8988T (cell line): ENCODE measurements around the gene RMND5B.
A peak's percentile ranks its signal among the peaks of the same experiment; 100 is the strongest.

Experiments
- DNase-seq: peaks from one replicate; pipeline ENCODE4 v3.0.0; 2011

The RMND5B gene

DNA sequence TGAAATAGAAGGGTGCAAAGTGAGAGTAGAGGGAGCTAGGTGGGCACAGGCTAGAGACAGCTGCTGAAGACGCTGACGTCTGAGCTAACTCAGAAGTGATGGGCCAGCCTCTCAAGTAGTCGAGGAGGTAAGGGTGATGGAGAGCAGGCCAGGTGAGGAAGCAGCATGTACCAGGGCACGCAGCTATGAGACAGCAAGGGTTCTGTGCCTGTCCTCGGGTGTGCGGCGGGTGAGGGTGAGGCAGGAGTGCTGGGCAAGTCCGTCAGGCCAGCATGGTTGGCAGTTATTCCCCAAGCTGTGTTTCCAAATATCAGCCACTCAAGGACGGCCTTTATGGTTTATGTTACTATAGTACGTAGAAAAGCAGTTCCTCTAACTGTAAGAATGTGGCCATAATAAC, 6.2 kb downstream of the RMND5B start:
- DNase-seq: no peak

DNA sequence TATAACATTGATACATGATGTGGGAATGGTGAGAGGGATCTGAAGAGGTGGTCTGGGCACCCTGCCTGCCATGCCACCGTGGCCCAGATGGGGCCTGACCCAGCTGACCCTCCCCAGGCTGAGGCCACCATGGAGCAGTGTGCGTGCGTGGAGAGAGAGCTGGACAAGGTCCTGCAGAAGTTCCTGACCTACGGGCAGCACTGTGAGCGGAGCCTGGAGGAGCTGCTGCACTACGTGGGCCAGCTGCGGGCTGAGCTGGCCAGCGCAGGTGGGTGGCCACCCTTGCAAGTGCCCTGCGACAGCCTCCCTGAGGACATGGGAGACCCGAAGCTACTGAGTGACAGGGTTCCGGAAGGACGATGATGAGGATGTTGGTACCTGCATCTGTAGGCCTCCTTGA, 7.2 kb downstream of the RMND5B start:
- DNase-seq: no peak

DNA sequence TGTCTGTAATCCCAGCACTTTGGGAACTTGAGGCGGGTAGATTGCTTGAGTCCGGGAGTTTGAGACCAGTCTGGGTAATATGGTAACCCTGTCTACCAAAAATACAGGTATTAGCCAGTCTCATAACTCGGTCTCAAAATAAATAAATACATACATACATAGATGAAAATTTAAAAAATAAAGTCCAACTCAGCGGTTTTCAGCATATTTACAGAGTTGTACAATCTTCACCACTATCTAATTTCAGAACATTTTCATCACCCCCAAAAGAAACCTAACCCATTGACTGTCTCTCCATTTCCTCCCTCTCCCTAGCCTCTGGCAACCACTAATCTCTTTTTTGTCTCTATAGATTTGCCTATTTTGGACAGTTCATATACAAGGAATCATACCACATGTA, 10.7 kb downstream of the RMND5B start:
- no peak for DNase-seq

DNA sequence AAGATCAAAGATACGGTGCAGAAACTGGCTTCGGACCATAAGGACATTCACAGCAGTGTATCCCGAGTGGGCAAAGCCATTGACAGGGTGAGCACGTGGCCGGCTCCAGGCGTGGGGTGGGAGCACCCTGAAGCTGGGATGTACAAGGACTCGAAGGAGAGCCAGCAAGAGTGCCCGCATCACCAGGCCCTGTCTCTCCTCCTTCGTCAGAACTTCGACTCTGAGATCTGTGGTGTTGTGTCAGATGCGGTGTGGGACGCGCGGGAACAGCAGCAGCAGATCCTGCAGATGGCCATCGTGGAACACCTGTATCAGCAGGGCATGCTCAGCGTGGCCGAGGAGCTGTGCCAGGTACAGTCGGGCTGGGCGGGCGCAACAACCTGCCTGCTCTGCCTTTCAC, 11.8 kb downstream of the RMND5B start:
- no peak for DNase-seq

DNA sequence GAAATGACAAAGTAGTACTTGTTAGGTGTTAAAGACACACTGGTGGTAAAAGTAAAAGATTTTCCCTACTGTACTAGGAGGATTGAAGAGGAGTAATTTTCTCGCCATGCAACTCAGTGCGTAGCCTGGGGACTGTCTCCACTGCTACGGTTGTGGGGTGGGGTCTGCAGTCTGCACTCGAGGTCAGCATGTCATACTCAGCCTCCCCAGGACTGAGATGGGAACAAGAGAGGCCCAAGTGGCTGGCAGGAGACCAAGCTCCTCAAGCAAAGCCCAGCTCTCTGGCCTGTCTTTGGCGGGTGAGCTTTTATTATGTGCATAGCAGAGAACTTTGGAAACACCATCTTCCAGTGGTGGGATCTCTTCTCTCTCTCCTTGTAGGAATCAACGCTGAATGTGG, 12.4 kb downstream of the RMND5B start:
- no peak for DNase-seq

DNA sequence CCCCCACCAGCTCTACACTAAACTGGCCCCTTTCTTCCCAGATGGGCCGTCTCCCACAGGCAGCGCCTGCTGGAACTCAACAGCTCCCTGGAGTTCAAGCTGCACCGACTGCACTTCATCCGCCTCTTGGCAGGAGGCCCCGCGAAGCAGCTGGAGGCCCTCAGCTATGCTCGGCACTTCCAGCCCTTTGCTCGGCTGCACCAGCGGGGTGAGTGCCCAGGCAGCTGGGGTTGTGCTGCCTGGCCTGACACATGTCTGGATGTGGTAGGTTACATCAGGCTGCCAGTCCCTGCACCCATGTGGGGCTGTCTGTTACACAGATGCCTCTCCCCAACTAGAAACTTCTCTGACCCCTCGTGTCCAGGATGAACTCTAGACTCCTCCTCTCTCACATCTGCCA, 13.1 kb downstream of the RMND5B start:
- DNase-seq: no peak

DNA sequence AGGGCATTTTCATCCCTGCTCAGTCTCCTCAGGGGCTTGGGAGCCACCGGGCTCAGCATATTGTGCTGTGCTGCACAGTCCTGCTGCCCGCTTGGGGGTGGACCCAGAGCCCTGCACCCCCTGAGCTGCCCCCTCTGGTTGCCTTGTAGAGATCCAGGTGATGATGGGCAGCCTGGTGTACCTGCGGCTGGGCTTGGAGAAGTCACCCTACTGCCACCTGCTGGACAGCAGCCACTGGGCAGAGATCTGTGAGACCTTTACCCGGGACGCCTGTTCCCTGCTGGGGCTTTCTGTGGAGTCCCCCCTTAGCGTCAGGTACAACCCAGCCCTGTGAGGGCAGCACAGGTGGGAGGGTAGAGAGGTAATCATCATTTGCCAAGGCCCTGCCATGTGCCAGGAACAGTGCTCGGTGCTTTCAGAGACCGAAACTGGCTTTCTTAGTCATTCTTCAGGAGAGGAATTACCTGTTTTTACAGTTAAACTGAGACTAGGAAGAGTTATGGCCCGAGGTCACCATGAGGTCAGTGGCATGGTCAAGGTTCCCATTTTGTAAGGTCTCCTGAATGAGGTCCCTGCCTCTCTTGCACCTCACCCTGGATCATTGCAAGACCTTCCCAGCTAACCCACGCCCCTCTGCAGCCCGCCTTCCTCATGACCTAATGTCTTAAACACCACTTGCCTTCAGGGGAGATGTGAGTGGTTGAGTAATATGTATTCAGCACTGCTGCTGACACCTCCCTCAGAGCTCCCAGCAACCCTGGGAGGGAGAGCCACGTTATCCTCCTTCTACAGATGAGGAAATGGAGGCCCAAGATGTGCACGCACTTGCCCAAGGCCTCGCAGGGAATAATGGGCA, 15.4 kb downstream of the RMND5B start:
- peak; percentile 83 for DNase-seq

DNA sequence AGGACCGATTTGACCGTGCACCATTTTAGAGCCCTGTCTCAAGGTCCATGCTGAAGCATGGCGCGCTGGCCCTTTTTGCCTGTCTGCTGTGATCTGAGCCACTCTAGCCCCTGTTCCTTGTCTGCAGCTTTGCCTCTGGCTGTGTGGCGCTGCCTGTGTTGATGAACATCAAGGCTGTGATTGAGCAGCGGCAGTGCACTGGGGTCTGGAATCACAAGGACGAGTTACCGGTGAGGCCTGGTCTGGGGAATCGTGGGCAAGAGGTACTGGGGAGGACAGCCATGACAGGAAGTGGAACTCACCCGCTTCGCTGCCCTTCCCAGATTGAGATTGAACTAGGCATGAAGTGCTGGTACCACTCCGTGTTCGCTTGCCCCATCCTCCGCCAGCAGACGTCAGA, 16.6 kb downstream of the RMND5B start:
- DNase-seq: no peak

DNA sequence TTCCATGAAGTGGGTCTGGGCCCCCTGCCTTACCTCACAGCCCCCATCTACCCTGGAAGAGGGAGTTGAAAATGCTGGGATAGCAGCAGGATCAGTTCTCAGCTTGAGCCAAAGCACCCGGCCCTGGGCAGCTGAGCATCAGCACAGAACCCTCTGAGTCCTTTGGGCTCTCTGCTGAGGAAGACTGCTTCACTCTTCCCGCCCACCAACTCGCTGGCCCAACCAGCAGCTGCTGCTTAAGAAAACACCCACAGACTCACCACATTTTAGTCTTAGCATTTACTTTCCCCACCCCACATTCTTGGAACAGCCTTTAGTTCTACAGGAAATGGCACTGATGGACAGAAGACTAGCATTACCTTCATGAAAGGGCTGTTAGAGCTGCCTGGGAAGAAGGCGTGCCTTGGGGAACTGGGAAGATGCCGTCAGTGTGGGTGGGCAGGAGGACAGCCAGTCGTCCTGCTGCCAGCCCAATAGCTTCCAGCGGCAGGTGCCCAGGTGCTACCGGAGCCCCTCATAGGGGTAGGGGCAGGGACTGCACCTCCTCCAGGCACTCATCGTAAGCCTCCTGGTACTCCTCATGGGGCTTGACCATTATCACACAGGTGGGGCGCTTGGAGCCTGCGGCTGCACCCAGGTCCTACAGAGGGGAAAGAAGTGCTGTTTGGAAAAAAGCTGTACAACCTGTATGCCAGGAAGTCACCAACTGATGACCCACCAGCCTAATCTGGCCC, 18.6 kb downstream of the RMND5B start:
- no peak for DNase-seq

DNA sequence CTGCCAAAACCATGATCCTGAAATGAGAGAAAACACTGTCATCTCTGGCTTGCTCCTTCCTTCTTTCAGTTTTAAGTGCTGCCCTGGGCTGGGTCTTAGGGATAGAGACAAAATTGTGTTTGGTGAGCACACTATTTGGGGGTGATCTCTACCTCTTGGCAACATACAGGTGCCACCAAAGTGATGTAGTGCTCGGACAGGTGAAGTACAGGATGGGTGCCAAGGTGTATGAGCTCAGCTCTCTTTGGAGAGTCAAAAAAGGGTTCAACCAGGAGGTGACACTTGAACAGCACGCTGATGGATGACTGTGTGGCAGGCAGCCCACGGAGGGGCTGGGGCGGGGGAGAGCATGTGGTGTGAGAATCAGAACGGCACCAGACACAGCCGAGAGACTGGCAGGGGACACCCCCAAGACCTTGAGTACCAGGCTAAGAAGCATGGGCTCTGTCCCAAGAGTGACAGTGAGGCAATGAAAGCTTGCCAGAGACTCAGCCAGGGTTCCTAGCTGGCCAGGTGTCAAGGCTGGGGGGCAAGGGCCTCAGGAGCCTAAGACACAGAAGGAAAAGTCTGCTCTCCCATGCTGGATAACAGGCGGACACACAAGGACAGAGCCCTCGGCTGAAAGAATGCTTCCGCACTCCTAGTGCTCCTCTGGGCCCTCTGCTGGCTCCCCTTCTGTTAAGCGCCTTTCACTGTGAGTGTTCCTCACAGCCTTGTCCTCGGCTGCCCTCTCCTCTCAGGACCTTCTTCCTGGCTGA, 20.3 kb downstream of the RMND5B start:
- DNase-seq: no peak

DNA sequence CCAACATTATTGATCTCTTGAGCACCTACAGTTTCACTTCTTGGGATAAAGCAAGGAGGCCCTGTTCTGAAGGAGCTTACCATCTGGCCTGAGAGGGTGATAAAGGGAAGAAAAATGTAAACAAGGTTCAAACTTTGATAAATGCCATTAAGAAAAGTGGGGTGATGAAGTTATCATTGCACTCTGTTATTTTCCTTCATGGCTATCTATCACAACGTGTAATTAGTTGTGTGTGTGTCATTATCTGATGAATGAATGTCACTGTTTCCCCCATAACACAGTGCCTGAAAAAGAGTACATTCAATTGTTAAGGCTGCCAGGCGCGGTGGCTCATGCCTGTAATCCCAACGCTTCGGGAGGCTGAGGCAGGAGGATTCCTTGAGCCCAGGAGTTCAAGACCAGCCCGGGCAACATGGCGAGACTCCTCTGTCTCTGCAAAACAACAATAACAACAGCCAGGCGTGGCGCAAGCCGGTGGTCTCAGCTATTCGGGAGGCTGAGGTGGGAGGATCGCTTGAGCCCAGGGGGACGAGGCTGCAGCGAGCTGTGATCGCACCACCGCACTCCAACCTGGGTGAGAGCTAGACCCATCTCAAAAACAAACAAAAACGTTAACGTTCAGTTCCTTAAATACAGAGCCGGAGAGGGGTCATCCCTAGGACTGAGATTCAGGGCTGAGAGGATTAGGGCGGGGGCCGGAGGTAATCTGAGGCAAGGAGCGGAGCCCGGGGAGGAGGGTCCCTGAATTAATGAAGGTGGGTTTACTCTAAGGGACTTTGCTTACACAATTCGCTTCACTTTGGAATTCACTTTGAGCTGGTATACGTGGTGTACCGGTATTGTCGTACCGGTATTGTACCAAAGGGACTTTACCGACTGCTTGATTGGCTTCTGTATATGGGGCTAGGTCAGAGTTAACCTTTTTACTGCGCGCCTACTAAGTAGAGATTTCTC, 22.0 kb downstream of the RMND5B start:
- DNase-seq: no peak

DNA sequence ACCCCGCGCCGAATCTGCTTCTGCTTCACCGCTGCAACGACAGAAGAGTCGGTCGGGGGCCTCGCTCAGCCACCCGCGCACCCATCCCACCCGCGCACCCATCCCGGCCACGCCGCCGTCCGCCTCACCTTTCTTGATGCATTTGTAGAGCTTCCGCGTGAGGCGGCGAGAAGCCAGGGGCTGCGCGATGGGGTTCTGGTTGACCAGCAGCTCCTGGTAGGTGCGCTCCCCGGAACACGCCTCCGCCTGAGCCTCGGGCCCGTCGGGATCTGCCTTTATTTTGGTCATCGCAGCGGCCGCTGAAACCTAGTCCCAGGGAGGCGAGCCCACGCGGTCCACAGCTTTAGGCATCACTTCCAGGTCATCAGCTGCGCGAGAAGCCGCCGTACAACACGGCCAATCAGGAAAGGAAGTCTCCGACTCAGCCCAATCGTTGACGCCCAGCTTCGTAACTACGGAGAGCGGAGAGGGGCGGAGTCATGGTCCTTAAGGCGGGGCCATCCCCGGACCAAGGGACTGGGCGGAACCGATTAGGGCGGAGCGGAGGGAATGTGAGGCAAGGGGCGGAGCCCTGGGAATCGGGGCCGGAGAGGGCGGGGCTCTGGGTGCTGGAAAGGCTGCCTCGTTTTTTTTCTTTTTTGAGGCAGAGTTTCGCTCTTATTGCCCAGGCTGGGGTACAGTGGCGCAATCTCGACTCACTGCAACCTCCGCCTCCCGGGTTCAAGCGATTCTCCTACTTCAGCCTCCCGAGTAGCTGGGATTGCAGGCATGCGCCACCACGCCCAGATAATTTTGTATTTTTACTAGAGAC, 22.9 kb downstream of the RMND5B start, which contains the start of gene NHP2:
Gene NHP2 (minus strand): TSS at position 356 of the 811 bp plus-strand sequence. CDS start 68 bp downstream, at position 288.
- peak; percentile 89 for DNase-seq

DNA sequence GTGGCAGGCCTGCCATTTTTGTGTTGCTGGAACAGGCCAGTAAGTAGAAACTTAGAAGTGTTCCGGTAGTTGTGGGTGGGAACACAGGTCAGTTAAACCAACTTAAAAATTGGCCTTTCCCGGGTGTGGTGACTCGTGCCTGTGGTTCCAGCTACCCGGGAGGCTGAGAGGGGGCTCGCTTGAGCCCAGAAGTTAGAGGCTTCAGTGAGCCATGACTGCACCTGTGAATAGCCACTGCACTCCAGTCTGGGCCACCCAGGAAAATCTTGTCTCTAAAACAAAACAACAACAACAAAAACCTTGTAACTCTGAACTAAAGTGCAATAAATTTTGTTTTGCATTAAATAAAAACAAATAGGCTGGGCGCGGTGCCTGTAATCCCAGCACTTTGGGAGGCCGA, 24.3 kb downstream of the RMND5B start:
- DNase-seq: no peak

DNA sequence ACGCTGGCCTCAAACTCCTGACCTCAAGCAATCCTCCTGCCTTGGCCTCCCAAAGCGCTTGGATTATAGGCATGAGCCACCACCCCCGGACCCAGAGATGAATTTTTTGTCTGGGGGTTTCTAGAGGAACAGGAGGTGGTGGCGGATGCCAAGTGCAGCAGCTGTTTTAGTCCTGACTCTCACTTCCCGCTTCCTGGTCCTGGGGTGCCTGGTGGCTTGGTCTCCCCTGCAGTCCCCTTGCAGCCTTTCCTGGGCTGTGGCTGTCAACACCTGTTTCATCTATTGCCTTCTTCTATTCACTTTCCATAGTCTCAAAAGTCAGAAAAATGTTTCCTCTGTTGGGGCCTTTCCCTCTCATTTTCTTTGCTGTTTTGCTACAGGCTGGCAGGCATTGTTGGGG, 29.4 kb downstream of the RMND5B start:
- no peak for DNase-seq

DNA sequence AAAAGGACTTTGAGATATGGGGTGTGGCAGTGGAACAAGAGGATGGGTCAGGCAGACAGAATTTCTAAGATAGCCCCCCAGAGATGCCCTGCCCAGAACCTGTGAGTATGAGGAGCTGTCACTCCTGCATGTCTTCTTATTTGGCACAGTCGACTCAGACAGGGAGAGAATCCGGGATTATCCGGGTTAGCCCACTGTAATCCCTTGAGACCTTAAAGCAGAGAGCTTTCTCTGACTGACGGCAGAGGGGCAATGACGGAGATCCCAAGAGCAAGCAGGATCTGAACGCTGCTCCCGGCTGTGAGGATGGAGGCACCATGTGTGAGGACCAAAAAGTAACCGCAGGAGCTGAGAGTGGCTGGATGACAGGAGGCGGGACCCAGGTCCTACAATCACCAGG, 31.7 kb downstream of the RMND5B start:
- no peak for DNase-seq

DNA sequence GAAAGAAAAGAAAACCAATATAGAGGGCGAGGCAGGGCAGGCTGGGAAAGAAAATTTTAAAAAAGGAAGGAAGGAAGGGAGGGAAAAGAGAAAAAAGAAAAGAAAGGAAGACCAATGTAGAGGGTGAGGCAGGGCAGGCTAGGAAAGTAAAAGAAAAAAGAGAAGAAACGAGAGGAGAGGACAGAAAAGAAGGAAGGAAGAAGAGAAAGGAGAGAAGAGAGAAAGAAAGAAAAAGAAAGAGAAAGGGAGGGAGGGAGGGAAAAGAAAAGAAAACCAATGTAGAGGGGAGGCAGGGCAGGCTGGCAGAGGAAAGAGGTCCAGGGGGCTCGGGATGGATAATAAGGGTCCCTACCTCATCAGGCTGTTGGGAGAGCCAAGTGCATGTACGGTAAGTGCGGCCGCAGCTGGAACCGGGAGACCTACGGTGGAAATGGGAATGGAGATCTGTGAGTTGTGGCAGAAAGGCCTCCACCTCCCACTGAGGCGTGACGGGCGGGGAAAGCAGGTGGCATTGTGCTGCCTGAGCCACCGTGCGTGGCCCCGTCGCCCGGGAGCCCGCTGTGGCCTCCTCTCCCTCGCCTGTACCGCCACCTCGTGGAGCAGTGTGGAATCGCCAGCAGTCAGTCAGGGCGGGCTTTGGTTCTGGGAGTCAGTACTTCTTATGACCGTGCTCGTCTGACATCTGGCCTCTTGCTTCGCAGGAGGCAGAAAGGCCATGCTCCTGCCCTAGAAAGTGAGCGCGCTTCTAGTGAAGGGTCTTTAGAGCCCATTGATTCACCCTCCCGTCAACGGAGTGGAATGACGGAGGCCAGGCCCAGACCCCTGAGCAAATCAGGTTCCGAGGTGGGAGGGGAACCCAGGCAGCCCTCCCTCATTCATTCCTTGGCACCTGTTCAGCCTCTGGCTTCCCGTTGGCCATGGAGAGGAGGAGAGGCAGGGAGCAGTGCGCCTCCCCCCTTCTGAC, 33.2 kb downstream of the RMND5B start:
- DNase-seq: peak; percentile 98

DNA sequence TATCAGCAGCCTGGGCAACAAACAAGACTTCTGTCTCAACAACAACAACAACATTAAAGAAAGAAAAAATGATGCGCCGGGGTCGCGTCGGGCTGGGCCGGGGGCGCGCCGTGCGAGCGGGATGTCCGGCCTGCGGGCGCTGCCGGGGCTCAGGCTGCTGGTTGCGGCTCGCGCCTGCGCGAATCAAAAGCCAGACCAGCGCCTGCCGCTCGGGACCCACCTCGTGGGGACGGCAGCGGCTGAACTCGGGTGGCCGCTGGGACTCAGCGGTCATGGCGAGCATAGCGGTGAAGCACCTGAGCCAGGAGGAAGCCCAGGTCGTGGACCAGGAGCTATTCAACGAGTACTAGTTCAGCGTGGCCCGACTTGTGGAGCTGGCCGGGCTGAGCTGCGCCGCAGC, 34.8 kb downstream of the RMND5B start:
- DNase-seq: no peak

DNA sequence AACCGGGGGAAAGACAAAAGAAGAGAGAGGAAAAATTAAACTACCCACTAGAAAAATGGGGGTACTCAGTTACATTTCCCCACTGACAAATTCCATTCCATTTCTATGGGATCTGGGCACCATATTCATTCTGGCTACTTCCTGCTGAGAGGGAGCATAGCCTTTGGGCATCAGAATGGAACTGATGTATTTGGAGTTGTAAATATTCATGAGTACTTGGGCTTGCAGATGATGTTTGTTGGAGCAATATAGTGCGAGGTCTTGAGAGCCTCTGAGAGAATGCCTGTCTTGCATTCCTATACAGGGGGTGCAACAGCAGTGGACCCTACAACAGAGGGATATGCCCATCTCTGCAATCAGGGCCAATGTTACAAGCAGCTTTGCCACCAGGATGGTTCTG, 39.6 kb downstream of the RMND5B start:
- DNase-seq: no peak

DNA sequence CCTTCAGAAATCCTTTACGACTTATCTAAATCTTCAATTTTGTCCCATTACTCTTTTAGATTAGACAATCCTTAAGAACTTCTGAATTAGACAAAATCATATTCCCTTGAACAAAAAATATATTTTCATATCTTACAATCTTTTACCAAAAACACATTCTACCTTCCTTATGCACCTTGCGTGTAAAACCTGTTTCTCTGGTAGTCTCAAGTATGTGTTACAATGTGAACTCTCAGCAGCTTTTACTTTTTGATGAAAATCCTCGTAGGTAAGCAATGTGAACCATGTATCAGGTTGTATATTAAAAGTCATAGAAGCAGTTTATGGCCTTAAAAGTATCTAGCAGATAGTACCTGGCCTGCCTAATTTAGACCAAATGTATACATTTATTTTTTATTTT, 43.6 kb downstream of the RMND5B start:
- no peak for DNase-seq

DNA sequence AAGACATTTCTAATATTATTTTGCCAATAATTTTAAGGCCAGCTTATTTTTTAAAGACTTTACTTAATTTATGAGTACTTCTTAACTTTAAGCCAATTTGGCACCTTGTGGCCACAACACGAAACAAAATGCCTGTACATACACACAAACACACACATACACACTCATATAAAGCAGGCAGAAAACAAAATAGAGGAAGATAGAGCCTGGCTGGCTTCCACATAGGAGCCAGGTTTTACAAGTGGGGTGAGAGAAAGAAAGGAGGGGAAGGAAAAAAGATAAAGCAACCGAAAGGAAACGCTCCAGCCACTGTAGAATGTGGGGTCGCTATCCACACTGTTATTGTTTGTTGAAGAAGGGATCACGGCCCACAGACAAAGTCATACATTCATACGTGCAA, 46.0 kb downstream of the RMND5B start:
- DNase-seq: no peak
